ENCODE data around the gene CHCHD3. TPM values are rescaled to one million over a fixed set of nuclear protein-coding genes. Genes with fewer than 3 reads are reported as not detected.

CHCHD3 gene
- total RNA-seq, 4 donors from 2014 or later, result 66.0 to 79.1 (median 70.0) TPM

DNA sequence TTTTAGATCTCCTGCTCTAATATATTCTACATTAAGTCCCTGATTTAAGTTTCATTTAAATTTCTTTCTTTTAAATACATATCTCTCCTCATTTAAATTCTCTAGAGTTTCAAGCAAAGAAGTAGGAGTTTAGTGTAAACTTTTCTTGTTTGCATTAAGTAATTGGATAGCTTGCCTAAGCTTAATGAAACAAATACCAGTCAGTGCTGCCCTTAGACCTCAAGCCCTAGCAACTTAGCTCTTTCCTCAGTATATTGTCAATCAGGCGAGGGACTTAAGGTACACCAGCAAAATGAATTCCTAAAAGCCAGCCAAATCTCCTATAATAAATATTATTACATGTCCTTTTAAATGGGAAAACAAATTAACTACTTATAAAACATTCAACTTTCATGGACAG is 101.5 kb downstream of the CHCHD3 start:
- DNase-seq, result no peak
- Histone ChIP-seq H3K36me3 (no peaks in the 10 kb centered on the region), H3K27me3 (no peaks in the 10 kb centered on the region), H3K4me3 (replicated peaks in 1 of 3) (no peak overlapping the region), H3K9me3 (no peaks in the 10 kb centered on the region), H3K4me1 (no peaks in the 10 kb centered on the region), H3K27ac (no peak overlapping the region)
- intact Hi-C loops (cut with DNase I), result no loop called here
- TF ChIP-seq CTCF (IDR thresholded peaks at IDR 0.05), result no peak
- TF ChIP-seq POLR2A (IDR thresholded peaks at IDR 0.05), result no peak
- 97% methylated on average over 1 of the region's 1 CpG for WGBS, 2 donors

DNA sequence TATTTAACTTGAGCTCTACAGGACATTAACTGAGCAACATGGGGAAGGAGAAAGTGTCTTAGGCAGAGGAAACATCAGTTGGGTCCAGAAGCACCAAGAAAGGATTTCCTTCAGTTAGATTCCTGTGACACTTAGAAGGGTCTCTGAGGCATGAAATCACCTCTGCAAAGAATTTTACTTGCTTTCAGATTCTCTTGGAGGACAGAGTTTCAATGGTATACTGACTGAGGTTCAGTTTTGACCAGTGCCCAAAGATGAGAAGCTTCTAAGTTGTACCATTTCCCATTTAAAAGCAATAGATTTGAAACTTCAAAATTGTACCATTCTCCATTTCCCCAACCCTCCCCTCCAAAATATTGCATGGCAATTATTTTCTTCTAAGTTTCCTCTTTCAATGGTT is 102.4 kb downstream of the CHCHD3 start:
- intact Hi-C loops (cut with DNase I), result no loop called here
- no peaks in the 10 kb centered on the region for H3K4me1 ChIP-seq
- TF ChIP-seq CTCF (IDR thresholded peaks at IDR 0.05), result no peak
- no peak for TF ChIP-seq POLR2A (IDR thresholded peaks at IDR 0.05)
- H3K9me3 ChIP-seq, result no peaks in the 10 kb centered on the region
- no peak for DNase-seq
- no peaks in the 10 kb centered on the region for H3K36me3 ChIP-seq
- H3K4me3 ChIP-seq (replicated peaks in 1 of 3), result no peak overlapping the region
- H3K27me3 ChIP-seq, result no peaks in the 10 kb centered on the region
- no peak overlapping the region for H3K27ac ChIP-seq

GRCh38 chr7:132977234-132977633 is 104.7 kb downstream of the CHCHD3 start:
- H3K9me3 ChIP-seq, result no peaks in the 10 kb centered on the region
- no peak overlapping the region for H3K27ac ChIP-seq
- intact Hi-C loops (cut with DNase I), result no loop called here
- TF ChIP-seq POLR2A (IDR thresholded peaks at IDR 0.05), result no peak
- no peak for TF ChIP-seq CTCF (IDR thresholded peaks at IDR 0.05)
- H3K4me1 ChIP-seq, result no peaks in the 10 kb centered on the region
- H3K27me3 ChIP-seq, result no peaks in the 10 kb centered on the region
- H3K36me3 ChIP-seq, result no peaks in the 10 kb centered on the region
- WGBS, 2 donors, result 95 to 96% methylated on average over 1 of the region's 1 CpG
- no peak for DNase-seq
- no peak overlapping the region for H3K4me3 ChIP-seq (replicated peaks in 1 of 3)

DNA sequence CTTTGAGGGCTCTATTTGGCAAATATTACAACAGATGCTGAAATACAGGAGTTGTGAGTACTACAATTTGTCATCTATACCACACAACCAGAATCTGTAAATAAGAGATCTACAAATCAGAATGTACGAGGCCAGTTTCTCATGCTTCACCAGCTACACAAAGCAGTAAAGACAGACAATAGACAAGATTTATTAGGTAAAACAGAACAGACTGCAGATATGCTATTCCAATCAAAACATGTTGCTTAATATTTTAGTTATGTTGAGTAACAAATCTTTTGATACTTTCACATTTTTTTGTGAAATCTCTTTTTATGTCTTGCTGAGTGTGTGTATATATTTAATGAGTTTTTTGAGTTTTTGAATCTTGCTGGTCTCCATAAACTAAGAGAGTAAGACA is 109.1 kb downstream of the CHCHD3 start:
- H3K36me3 ChIP-seq, result no peaks in the 10 kb centered on the region
- TF ChIP-seq CTCF (IDR thresholded peaks at IDR 0.05), result no peak
- TF ChIP-seq POLR2A (IDR thresholded peaks at IDR 0.05), result no peak
- H3K27ac ChIP-seq, result no peak overlapping the region
- H3K4me1 ChIP-seq, result no peaks in the 10 kb centered on the region
- WGBS, 2 donors, result 96 to 100% methylated on average over 1 of the region's 1 CpG
- H3K27me3 ChIP-seq, result no peaks in the 10 kb centered on the region
- intact Hi-C loops (cut with DNase I), result no loop called here
- no peaks in the 10 kb centered on the region for H3K9me3 ChIP-seq
- H3K4me3 ChIP-seq (replicated peaks in 1 of 3), result no peak overlapping the region
- no peak for DNase-seq

DNA sequence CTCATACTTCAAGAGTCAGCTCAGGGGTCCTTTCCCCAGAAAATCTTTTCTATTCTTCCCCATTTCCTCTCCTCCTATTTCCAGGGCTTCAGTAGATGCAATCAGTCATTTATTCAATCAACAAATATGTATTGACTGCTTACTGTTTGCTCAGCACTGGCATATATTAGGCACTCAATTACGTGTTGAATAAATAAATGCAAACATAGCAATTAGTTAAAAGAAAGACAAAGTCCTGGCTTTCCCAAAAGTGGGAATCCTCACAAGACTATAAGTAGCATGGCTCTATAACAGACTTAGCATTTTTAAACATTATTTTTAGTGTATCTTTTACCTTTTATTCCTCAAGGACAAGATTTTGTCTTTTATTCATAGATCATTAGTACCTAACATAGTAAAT is 111.6 kb downstream of the CHCHD3 start:
- DNase-seq, result no peak
- TF ChIP-seq POLR2A (IDR thresholded peaks at IDR 0.05) (no peak), CTCF (IDR thresholded peaks at IDR 0.05) (no peak)
- H3K9me3 ChIP-seq, result no peaks in the 10 kb centered on the region
- no peaks in the 10 kb centered on the region for H3K4me1 ChIP-seq
- H3K27me3 ChIP-seq, result no peaks in the 10 kb centered on the region
- intact Hi-C loops (cut with DNase I), result no loop called here
- H3K27ac ChIP-seq, result no peak overlapping the region
- H3K36me3 ChIP-seq, result no peaks in the 10 kb centered on the region
- 97 to 98% methylated on average over 1 of the region's 1 CpG for WGBS, 2 donors
- no peak overlapping the region for H3K4me3 ChIP-seq (replicated peaks in 1 of 3)

Measured in thyroid gland (tissue), 4 donors.